B cell (primary cell): Measurements from ENCODE around the gene CDH13. TPM values are rescaled to one million over a fixed set of nuclear protein-coding genes. Genes with fewer than 3 reads are reported as not detected.

Experiments used
- ATAC-seq: fragments of 200-7000 bp; cut with Tn5 transposase; one replicate; pipeline ENCODE4 v1.10.0; 2021; ENCODE audit warnings: low read depth, mild to moderate bottlenecking, moderate number of reproducible peaks, moderate library complexity
- CTCF ChIA-PET: fragments of 350-600 bp; sonication (Branson Sonifier 250); formaldehyde crosslinking; loops from one replicate; lab custom pipeline; 2021; ENCODE audit warnings: antibody characterized with exemption, inconsistent platforms; lab: Charles Lee
- POLR2A ChIA-PET: fragments of 350-600 bp; sonication (Branson Sonifier 250); formaldehyde crosslinking; loops from one replicate; lab custom pipeline; 2021; ENCODE audit warnings: antibody characterized with exemption; lab: Charles Lee
- DNase-seq: peaks from one replicate; pipeline ENCODE4 v3.0.0; 2013
- H2AFZ ChIP-seq: 2 replicates; pipeline ENCODE4 v1.6.1; 2012; ENCODE audit warnings: mild to moderate bottlenecking, low read depth, low read length; ENCODE audit not compliant: insufficient read depth, poor library complexity, severe bottlenecking
- H3K27ac ChIP-seq, 2 donors: 1 replicate in 1 of 2; 2 replicates in 1 of 2; pipeline ENCODE4 v1.5.1; 2012 to 2013; ENCODE audit warnings: low read length in 2 of 2, mild to moderate bottlenecking in 2 of 2, moderate library complexity in 1 of 2
- H3K27me3 ChIP-seq, 4 experiments: fragments of 200-600 bp in 1 of 4; sonication (generic) in 1 of 4; replicated peaks in 1 of 4; 1 replicate in 2 of 4; 2 replicates in 2 of 4; pipeline versions ENCODE4 v1.6.1 to v1.7.0; 2013 to 2016; ENCODE audit warnings: low read length in 3 of 4, mild to moderate bottlenecking in 2 of 4, mixed read lengths in 1 of 4, moderate library complexity in 1 of 4; ENCODE audit not compliant: insufficient read depth in 4 of 4, control insufficient read depth in 3 of 4; ENCODE audit errors: control extremely low read depth in 1 of 4
- H3K36me3 ChIP-seq, 2 experiments: replicated peaks in 1 of 2; 1 replicate in 1 of 2; 2 replicates in 1 of 2; pipeline versions ENCODE4 v1.6.1 to v1.7.1; 2013; ENCODE audit warnings: low read length in 1 of 2; ENCODE audit not compliant: insufficient read depth in 2 of 2, control insufficient read depth in 1 of 2; ENCODE audit errors: control extremely low read depth in 1 of 2, extremely low read depth in 1 of 2
- H3K4me1 ChIP-seq, 2 donors: fragments of 200-600 bp in 1 of 2; sonication (generic) in 1 of 2; 1 replicate in 1 of 2; 2 replicates in 1 of 2; pipeline versions ENCODE4 v1.5.1 to v1.6.1; 2013 to 2017; ENCODE audit warnings: low read length in 2 of 2; ENCODE audit not compliant: control insufficient read depth in 2 of 2, insufficient read depth in 2 of 2
- H3K4me2 ChIP-seq: replicated peaks from 2 replicates; pipeline ENCODE3; 2012; ENCODE audit warnings: mild to moderate bottlenecking, low read depth, low read length; ENCODE audit not compliant: poor library complexity, severe bottlenecking
- H3K4me3 ChIP-seq, 5 experiments: fragments of 200-600 bp in 1 of 5; sonication (generic) in 1 of 5; 1 replicate in 3 of 5; 2 replicates in 2 of 5; pipeline versions ENCODE4 v1.5.1 to v1.7.0; 2011 to 2016; ENCODE audit warnings: low read length in 4 of 5, mild to moderate bottlenecking in 4 of 5, low read depth in 2 of 5, control low read depth in 1 of 5, moderate library complexity in 1 of 5; ENCODE audit not compliant: insufficient read depth in 1 of 5; ENCODE audit errors: control extremely low read depth in 1 of 5, extremely low read depth in 1 of 5
- H3K79me2 ChIP-seq: fragments of 200-600 bp; sonication (generic); one replicate; pipeline ENCODE4 v1.6.0; 2016; ENCODE audit warnings: low read length; ENCODE audit not compliant: control insufficient read depth, insufficient read depth
- H3K9ac ChIP-seq: fragments of 200-600 bp; sonication (generic); 2 replicates; pipeline ENCODE4 v1.6.1; 2017; ENCODE audit warnings: mild to moderate bottlenecking, low read length, moderate library complexity
- H3K9me3 ChIP-seq, 3 donors: one replicate each; pipeline versions ENCODE4 v1.6.1 to v1.7.1; 2013; ENCODE audit warnings: low read length in 2 of 3; ENCODE audit not compliant: control insufficient read depth in 2 of 3, insufficient read depth in 1 of 3; ENCODE audit errors: control extremely low read depth in 1 of 3
- H4K20me1 ChIP-seq: 2 replicates; pipeline ENCODE4 v1.6.0; 2012; ENCODE audit warnings: mild to moderate bottlenecking, low read length; ENCODE audit not compliant: insufficient read depth, control insufficient read depth, poor library complexity, severe bottlenecking
- H3K27ac Mint-ChIP-seq: one replicate; pipeline ENCODE4 v1.8.0; 2021; ENCODE audit warnings: mixed read lengths
- H3K27me3 Mint-ChIP-seq: one replicate; pipeline ENCODE4 v1.8.0; 2021; ENCODE audit warnings: mixed read lengths
- H3K4me1 Mint-ChIP-seq: one replicate; pipeline ENCODE4 v1.8.0; 2021; ENCODE audit warnings: mixed read lengths
- H3K4me3 Mint-ChIP-seq: one replicate; pipeline ENCODE4 v1.8.0; 2021; ENCODE audit warnings: mixed read lengths
- H3K9me3 Mint-ChIP-seq: one replicate; pipeline ENCODE4 v1.8.0; 2022; ENCODE audit warnings: mixed read lengths; ENCODE audit not compliant: insufficient read depth
- CTCF ChIP-seq: fragments of 200-600 bp; IDR thresholded peaks from one replicate; pipeline ENCODE4 v1.8.0; 2022; ENCODE audit warnings: antibody characterized with exemption, mild to moderate bottlenecking
- EZH2 ChIP-seq: IDR thresholded peaks from 2 replicates; pipeline ENCODE4 v1.6.1; 2012; ENCODE audit warnings: borderline replicate concordance, low read depth, mild to moderate bottlenecking, moderate library complexity, low read length; ENCODE audit not compliant: insufficient read depth, poor library complexity, severe bottlenecking
- WGBS: methylation state at CpG from one replicate; pipeline ENCODE4 v1.1.5; 2013; ENCODE audit warnings: missing lambda C conversion rate; ENCODE audit not compliant: insufficient coverage; 5-methylcytosine and 5-hydroxymethylcytosine counted together
- intact Hi-C: fragments of 100-400 bp; cut with micrococcal nuclease; formaldehyde crosslinking; loops from one replicate; pipeline ENCODE4 v1.10.0; 2022
- polyA plus RNA-seq: library from polyadenylated mRNA; depleted of rRNA; stranded (reverse); fragments of >200 nt; gene quantifications from 2 replicates; pipeline ENCODE4 v1.2.3, GENCODE V29; 2012
- total RNA-seq, 2 donors: library from RNA; stranded (reverse); fragments of 120-200 nt in 1 of 2; gene quantifications; 1 replicate in 1 of 2; 2 replicates in 1 of 2; pipeline versions ENCODE4 v1.2.3 to v1.2.4, GENCODE V29; 2013 to 2022

Gene CDH13
- total and polyA plus RNA-seq, 2 donors (not counting 1 experiment from before 2014, with no cell fraction given) = not detected

- Histone ChIP-seq H3K36me3 (no peaks in the 10 kb centered on the region), H3K9ac (no peak overlapping the region), H3K4me1 (no peaks in the 10 kb centered on the region), H3K9me3 (peaks cover 0 to 3% (median 0%) of the 10 kb centered on the region in 3 donors), H3K4me3 (no peak overlapping the region), H3K4me2 (no peak overlapping the region), H4K20me1 (no peaks in the 10 kb centered on the region), H3K27me3 (peaks cover 0 to 4% (median 0%) of the 10 kb centered on the region in 4 experiments), H3K79me2 (no peaks in the 10 kb centered on the region), H2AFZ (no peak overlapping the region), H3K27ac (no peak overlapping the region)
- TF ChIP-seq EZH2 (no peak), CTCF (no peak)
- 54% methylated on average over 6 of the region's 7 CpGs for WGBS
- H3K4me3 Mint-ChIP-seq = no peak overlapping the region
- intact Hi-C loops = no loop called here
- no peaks in the 10 kb centered on the region for H3K9me3 Mint-ChIP-seq
- CTCF ChIA-PET = no interaction called here
- H3K4me1 Mint-ChIP-seq = no peaks in the 10 kb centered on the region
- peaks cover 38% of the 10 kb centered on the region for H3K27me3 Mint-ChIP-seq
- DNase-seq (no peak), ATAC-seq (no peak)
- POLR2A ChIA-PET = no interaction called here
- H3K27ac Mint-ChIP-seq = no peak overlapping the region
Observed at GRCh38 chr16:83682868-83683235, 1056.1 kb downstream of the CDH13 start.

DNA sequence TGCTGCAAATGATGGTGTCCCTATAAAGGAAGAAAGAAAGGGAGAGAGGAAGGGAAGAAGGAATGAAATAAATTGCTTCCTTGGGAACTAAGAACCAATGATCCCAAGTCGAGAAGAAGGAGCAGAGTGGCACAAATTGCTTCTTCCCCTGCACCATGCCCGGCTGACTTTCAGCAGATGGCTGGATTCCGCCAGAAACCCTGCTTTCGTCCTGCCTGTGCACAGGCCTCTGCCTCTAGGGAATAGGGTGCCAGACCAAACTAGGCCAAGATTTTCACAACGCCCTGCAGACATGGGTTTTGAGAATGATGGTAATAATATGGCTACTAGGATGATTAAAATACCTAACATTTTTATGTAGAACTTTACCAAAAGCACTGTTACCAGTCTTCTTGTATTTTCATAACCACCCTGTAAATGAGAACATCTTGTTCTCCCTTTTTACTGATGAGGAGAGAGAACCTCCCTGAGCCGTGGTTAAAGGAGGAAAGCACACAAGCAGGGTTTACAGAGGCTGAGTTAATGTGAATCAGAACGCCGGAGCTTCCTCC, 1058.9 kb downstream of the CDH13 start:
- H3K9me3 ChIP-seq = no peaks in the 10 kb centered on the region
- no peaks in the 10 kb centered on the region for H3K4me1 ChIP-seq
- no peaks in the 10 kb centered on the region for H3K79me2 ChIP-seq
- ChIA-PET POLR2A (no interaction called here), CTCF (no interaction called here)
- H3K27ac ChIP-seq = no peak overlapping the region
- H3K27me3 ChIP-seq = peaks cover 0 to 4% (median 0%) of the 10 kb centered on the region in 4 experiments
- H3K36me3 ChIP-seq = no peaks in the 10 kb centered on the region
- Mint-ChIP-seq H3K9me3 (no peaks in the 10 kb centered on the region), H3K4me1 (no peaks in the 10 kb centered on the region), H3K27ac (no peak overlapping the region), H3K4me3 (no peak overlapping the region), H3K27me3 (peaks cover 30% of the 10 kb centered on the region)
- no peaks in the 10 kb centered on the region for H4K20me1 ChIP-seq
- H3K4me3 ChIP-seq = no peak overlapping the region
- no peak overlapping the region for H2AFZ ChIP-seq
- H3K4me2 ChIP-seq = no peak overlapping the region
- ATAC-seq (no peak), DNase-seq (no peak)
- WGBS = 86% methylated on average over 4 of the region's 8 CpGs
- H3K9ac ChIP-seq = no peak overlapping the region
- no peak for TF ChIP-seq CTCF
- no peak for TF ChIP-seq EZH2
- intact Hi-C loops = no loop called here
